GM21528 (cell line): ENCODE data around the gene FARP1.
A peak's percentile ranks its signal among the peaks of the same experiment; 100 is the strongest.

ENCODE experiments used
- ATAC-seq: cut with Tn5 transposase; IDR thresholded peaks from one replicate; pipeline ENCODE4 v1.9.1; 2021; ENCODE audit warnings: mild to moderate bottlenecking, moderate library complexity; ENCODE audit not compliant: unreplicated experiment, low FRiP score

FARP1 gene

DNA sequence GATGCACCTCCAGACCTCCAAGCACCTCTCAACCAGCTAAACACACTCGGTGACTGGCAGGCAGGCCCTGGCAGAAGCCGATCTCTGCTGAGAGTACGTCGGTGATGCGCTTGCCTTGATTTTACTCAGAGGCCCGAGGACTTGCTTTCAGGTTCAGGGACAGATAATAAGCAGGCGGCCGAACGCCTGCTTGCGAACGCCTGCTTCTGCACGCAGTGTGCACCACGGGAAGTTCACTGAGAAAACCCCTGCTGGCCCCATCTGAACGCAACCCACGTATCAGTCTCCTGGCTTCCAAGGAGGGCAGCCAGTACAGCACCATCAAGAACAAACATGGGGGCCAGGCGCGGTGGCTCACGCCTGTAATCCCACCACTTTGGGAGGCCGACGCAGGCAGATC is 326.0 kb downstream of the FARP1 start:
- no peak for ATAC-seq

DNA sequence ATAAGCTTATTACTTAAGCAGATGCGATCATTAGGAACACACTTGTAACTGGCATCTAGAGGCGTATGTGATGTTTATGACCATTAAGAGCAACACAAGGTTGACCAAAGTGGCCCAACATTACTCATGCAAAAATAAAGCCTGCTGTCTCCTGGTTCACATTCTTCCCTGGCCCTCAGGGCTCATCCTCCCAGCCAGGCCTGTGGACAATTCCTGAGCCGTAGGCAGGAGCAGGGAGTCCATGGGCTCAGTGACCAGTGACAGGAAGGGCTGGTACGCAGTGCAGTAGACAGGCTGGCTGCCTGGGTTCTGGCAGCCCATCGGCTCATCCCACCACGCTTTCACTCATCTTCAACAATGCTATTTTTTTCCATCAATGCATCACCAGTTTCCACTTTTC is 328.0 kb downstream of the FARP1 start:
- ATAC-seq, result no peak

DNA sequence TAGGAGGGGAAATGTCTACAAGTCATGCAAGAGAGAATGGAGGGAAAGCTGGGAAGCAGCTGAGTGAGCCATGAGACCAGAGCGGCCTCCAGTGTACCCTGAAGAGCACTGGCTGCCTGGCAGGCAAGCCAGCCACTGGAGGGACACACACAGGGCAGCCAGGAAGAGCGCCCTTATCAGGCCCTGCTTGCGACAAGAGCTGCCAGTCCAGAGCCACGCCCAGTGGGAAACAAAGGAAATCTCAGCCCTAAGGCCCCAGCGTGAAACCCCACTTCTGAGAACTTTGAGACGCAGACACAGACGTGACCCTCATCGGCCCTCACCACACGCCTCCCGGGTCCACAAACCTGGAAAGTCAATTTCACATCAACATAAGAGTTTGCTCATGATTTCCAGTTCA is 329.0 kb downstream of the FARP1 start:
- no peak for ATAC-seq

DNA sequence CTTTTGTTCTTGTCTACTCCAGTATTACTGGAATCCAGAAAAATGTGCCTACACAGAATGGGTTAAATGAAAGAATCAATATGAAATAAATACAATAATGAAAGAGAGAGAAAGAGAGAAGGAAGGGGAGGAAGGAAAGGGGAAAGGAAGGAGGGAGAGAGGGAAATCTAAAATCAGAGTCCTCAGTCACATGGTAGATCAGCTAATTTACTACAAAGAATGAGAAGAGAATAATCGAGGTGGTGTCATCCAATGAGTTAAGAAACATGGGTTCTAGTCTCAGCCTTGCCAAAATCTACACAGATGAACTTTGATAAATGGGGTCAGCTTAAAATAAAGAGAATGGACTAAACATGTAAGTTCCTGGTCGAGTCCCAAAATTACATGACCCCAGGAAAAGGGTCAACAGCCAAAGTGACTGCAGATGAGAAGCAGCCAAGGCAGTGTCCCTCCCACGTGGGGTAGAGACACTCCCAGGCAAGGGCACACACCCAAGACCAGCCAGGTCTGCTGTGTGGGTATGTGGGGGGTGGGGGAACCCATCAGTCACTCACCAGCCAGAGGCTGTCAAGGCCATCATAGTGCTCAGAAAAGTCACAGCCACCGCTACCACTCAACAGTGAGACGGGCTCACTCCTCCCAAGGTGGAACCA is 330.4 kb downstream of the FARP1 start:
- ATAC-seq, result no peak

- ATAC-seq, result no peak
Measured at GRCh38 chr13:98473788-98474144, 330.9 kb downstream of the FARP1 start.

GRCh38 chr13:98474292-98474691 is 331.4 kb downstream of the FARP1 start:
- no peak for ATAC-seq

DNA sequence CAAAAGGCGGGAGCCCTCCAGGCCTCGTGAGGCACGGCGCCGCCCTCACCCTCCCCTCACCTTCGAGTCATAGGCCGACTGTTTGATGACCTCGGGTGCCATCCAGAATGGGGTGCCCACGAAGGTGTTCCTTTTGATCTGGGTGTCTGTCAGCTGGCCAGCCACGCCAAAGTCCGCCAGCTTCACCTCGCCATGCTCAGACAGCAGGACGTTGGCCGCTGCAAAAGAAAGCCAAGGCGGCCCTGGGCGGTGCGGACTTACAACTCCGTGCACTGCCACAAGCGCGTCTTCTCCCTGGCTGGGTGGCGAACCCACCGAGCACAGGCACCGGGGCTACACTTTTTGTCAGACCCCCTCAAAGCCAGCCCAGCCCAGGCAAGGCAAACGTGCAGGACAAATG is 331.9 kb downstream of the FARP1 start:
- ATAC-seq, result no peak

GRCh38 chr13:98475522-98475921 is 332.6 kb downstream of the FARP1 start:
- ATAC-seq, result no peak

- ATAC-seq, result peak; percentile 41
Measured at GRCh38 chr13:98476106-98476505, 333.2 kb downstream of the FARP1 start.

- peak; percentile 95 for ATAC-seq
Measured at GRCh38 chr13:98476538-98476966, 333.7 kb downstream of the FARP1 start.

- peak; percentile 30 for ATAC-seq
Measured at GRCh38 chr13:98478189-98479129, 335.6 kb downstream of the FARP1 start.

DNA sequence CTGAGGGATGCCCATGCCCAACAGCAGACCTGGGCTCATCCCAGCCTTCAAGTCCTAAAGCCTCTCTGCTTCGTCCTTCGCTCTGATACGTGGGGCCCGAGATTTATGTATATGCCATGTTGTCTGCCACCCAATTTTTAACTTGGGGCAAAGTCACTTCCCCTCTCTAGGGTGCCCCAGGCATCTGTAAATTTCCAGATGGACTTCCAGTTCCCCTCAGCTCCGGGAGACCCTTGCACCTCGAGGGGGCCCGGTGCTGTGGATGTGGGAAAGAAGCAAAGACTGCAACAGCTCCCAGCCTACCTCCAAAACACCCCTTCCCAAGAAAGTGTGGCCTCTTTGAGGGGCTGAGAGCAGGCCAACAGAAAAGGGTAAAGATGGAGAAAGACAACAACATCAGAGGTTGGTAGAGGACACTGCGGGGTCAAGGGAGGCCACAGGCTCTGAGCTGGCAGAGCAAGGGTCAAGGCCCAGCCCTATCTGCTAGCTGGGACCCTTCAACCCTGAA is 336.7 kb downstream of the FARP1 start:
- no peak for ATAC-seq

DNA sequence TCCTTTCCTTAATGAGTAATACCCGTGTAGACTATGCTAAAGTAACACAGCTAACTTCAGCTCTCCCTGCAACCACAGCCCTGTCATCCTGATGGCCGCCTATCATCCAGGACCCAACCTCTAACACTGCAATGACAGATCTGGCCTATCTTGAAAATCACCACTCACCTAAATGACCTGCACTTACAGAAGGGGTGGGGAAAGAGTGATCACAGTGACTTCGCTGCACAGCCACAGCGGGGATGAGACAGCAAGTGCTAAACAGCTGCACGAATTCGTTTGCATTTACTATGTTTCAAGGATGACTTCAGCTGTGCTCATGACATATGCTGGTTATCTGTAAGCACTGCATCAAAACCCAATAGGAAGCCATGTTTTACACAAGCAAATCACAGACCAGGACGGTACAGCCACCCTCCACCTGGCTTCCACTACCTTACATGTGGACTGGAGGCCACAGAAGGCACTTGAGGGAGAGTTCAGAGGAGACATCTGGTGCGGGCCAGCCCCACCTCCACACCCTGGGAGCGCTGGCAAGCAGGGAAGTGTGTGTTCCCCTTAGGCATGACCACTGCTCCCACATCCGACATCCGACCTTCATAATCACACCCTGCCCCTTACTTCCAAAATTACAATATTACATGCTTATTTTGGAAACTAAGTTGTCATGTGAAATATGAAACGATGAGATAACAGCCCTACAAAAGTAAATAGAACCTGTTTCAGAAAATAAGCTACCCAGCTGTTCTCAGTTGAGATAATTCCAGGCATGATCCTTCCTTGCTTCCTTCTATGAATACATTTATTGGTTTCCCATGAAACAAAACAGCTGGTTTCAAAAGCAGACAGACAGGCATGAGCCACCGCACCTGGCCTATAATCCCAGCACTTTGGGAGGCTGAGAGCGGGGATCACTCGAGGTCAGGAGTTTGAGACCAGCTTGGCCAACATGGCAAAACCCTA is 338.3 kb downstream of the FARP1 start:
- no peak for ATAC-seq

DNA sequence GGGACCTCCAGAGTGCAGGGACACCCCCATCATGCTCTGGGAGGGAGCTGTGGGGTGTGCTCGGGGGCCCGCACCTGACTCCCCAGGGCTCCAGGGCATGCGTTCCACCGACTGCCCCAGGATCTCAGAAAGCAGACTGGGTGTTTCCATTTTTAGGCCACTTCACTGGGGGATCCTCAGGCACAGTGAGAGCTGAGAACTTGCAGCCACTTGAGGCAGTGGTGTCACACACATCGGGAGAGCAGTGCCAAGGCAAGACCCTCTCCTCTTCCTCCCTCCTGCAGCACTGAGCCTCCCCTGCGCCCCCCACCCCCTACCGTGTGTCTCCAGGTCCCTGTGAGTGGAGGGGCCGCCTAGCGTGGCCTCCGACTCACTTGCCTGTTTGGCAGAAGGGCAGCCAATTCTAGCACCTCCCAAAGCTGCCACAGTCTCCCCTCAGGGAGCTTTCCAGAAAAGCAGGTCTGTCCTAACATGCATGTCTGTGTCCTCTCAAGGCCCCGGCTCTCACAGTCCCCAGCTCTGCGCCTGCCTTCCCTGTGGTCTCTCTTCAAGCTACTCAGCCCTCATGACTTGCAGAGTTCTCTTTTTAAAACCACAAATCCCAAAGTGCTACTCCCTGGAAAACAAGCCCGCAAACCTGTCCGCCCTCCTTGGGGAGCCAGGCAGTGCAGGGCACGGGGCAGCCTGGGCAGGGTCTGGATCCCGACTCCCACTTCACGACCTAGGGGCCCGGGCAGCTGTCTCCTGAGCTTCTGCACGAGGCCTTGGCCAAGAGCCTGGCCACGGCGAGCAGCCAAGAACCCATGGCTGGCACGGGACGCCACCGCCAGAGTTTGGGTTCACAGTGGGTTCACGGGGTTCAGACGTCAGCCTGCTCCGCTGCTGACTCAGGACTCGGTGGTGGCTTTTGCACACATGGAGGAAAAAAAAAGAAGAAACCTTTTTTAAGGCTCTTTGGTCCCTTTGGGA is 339.9 kb downstream of the FARP1 start:
- no peak for ATAC-seq

- ATAC-seq, result no peak
Measured at GRCh38 chr13:98483601-98484288, 340.9 kb downstream of the FARP1 start.

- ATAC-seq, result peak; percentile 34
Measured at GRCh38 chr13:98484289-98485219, 341.7 kb downstream of the FARP1 start.

DNA sequence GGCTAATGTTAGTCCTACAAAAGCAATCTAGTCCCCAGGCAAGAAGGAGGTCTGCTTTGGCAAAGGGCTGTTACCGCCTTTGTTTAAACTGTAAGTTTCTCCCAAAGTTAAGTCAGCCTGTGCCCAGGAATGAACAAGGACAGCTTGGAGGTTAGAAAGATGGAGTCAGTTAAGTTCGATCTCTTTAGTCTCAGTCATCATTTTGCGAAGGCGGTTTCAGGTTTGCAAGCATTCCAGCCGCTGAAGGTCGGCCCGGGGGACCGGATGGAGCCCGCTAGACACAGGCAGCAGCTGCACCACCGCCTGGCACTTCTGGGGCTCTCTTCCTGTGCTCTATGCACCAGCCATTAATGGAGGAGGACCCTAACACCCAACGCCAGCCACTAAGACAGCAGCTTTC is 342.7 kb downstream of the FARP1 start:
- no peak for ATAC-seq

- no peak for ATAC-seq
Measured at GRCh38 chr13:98486412-98486811, 343.5 kb downstream of the FARP1 start.
